Naive thymus-derived CD8-positive, alpha-beta T cell (primary cell): ENCODE data around the gene CDKAL1. TPM values are rescaled to one million over a fixed set of nuclear protein-coding genes. Genes with fewer than 3 reads are reported as not detected.

Experiments
- ATAC-seq, 2 donors: fragments of 150-1000 bp; cut with Tn5 transposase in 1 of 2; sonication (Bioruptor Pico), chemical (Tn5 transposase) in 1 of 2; 1 replicate in 1 of 2; 2 replicates in 1 of 2; pipeline ENCODE4 v1.10.0; 2021; ENCODE audit warnings: mild to moderate bottlenecking in 2 of 2, moderate library complexity in 2 of 2
- POLR2A ChIA-PET: fragments of 350-600 bp; sonication (Branson Sonifier 250); formaldehyde crosslinking; loops from one replicate; lab custom pipeline; 2021; ENCODE audit warnings: antibody characterized with exemption; lab: Charles Lee
- DNase-seq, 10 donors: peaks; one replicate each; pipeline versions ENCODE4 v3.0.0 to v3.0.0-alpha.2; 2020 to 2022
- H3K27ac Mint-ChIP-seq, 10 donors: one replicate each; pipeline ENCODE4 v1.8.0; 2020 to 2022; ENCODE audit warnings: mild to moderate bottlenecking in 10 of 10, mixed read lengths in 10 of 10, moderate library complexity in 4 of 10, inconsistent platforms in 1 of 10
- H3K27me3 Mint-ChIP-seq, 5 donors: one replicate each; pipeline ENCODE4 v1.8.0; 2021 to 2022; ENCODE audit warnings: mixed read lengths in 5 of 5
- H3K36me3 Mint-ChIP-seq, 3 donors: one replicate each; pipeline ENCODE4 v1.8.0; 2020 to 2022; ENCODE audit warnings: mixed read lengths in 3 of 3, mild to moderate bottlenecking in 2 of 3, inconsistent platforms in 1 of 3
- H3K4me1 Mint-ChIP-seq, 4 donors: one replicate each; pipeline ENCODE4 v1.8.0; 2021 to 2022; ENCODE audit warnings: mixed read lengths in 4 of 4
- H3K4me3 Mint-ChIP-seq, 10 donors: one replicate each; pipeline ENCODE4 v1.8.0; 2020 to 2022; ENCODE audit warnings: mild to moderate bottlenecking in 10 of 10, mixed read lengths in 10 of 10, moderate library complexity in 6 of 10, inconsistent platforms in 1 of 10
- H3K9me3 Mint-ChIP-seq, 9 donors: one replicate each; pipeline ENCODE4 v1.8.0; 2020 to 2022; ENCODE audit warnings: mixed read lengths in 9 of 9, mild to moderate bottlenecking in 3 of 9, inconsistent platforms in 1 of 9, moderate library complexity in 1 of 9
- polyA plus RNA-seq, 3 donors: library from polyadenylated mRNA; unstranded; fragments of 300-500 nt; fragmentation: Illumina TruSeq; gene quantifications; one replicate each; pipeline ENCODE4 v1.2.3, GENCODE V29; 2021
- total RNA-seq, 8 experiments: library from RNA in 2 of 8; stranded (reverse) in 2 of 8; gene quantifications; one replicate each; pipeline ENCODE4 v1.2.3 and lab custom pipeline; 2021 to 2026

Gene CDKAL1
- total and polyA plus RNA-seq, 5 experiments from 2014 or later, result 21.5 to 36.7 (median 29.1) TPM

DNA sequence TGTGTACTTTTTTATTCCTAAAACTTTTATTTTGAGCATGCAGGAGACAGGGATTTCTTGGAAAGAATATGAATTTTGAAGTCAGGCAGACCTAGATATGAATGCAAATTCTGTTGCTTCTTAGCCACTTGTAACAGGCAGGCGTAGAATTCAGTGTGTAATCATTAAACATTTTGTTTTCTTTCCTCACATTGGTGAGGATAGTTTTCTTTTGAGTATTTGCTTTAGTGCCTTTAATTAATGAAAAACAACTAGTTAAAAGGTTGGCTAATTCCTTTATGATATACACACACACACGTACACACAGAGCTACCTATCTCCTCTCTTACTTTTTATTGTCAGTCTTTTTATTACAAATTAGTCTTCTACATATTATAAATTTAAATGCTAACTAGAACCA is 342.3 kb downstream of the CDKAL1 start:
- DNase-seq (no peak), ATAC-seq (no peak)
- Mint-ChIP-seq H3K27me3 (no peaks in the 10 kb centered on the region), H3K27ac (no peak overlapping the region), H3K4me1 (peaks cover 0 to 8% (median 0%) of the 10 kb centered on the region in 4 donors), H3K4me3 (no peak overlapping the region), H3K36me3 (peaks cover 28 to 60% (median 40%) of the 10 kb centered on the region in 3 donors), H3K9me3 (peaks cover 0 to 21% (median 15%) of the 10 kb centered on the region in 9 donors)
- POLR2A ChIA-PET, result interaction anchor here (0.5 kb wide), 1 partner anchor 313 kb away, joined by 4 read pairs; no protein-coding TSS in a partner anchor

DNA sequence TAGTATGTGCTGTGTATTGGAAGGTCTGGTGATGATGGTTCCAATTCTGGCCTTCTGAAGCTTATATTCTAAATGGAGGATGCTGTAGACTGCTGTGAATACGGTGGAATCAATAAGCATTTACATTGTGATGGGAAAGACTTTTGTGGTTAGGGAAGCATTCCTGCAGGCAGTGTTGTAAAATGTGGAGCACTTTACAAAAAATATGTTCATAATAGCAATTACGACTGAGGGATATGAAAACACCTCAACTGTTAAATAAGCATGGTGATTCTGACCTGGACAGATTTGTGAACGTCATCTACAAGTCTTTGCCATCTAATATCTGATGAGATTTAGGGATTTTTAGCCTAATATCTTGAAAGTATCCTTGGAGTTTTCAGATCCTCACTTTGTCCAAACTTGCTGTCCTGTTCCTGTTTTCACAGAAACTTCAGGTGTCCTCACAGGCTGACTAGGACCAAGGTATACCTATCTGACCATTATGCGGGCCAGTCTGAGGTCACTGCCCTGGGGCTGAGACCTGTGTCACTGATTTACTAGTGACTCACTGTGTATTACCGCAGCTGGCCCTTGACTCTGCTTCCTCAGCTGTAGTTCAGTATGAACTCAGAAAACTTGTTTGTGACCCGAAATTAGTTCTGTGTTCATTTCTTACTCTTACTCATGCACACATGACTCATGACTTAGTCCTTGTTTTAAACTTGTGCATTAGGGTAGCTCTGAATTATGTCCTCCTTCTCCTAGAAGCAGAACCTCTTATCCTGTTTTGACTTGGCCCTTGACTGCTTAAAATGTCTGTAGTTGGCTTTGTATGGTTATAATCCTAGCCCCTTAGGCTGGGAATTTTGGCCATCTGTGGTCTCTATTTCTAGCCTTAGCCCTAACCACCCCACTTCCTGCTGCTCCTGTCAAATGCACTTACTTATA is 343.0 kb downstream of the CDKAL1 start:
- H3K9me3 Mint-ChIP-seq, result peaks cover 2 to 27% (median 20%) of the 10 kb centered on the region in 9 donors
- H3K27me3 Mint-ChIP-seq, result no peaks in the 10 kb centered on the region
- H3K4me3 Mint-ChIP-seq, result no peak overlapping the region
- peaks cover 0 to 7% (median 0%) of the 10 kb centered on the region in 4 donors for H3K4me1 Mint-ChIP-seq
- DNase-seq (no peak), ATAC-seq (no peak)
- no peak overlapping the region for H3K27ac Mint-ChIP-seq
- peaks cover 35 to 66% (median 46%) of the 10 kb centered on the region in 3 donors for H3K36me3 Mint-ChIP-seq
- POLR2A ChIA-PET, result interaction anchor here (0.5 kb wide), 1 partner anchor 314 kb away, joined by 4 read pairs; no protein-coding TSS in a partner anchor

DNA sequence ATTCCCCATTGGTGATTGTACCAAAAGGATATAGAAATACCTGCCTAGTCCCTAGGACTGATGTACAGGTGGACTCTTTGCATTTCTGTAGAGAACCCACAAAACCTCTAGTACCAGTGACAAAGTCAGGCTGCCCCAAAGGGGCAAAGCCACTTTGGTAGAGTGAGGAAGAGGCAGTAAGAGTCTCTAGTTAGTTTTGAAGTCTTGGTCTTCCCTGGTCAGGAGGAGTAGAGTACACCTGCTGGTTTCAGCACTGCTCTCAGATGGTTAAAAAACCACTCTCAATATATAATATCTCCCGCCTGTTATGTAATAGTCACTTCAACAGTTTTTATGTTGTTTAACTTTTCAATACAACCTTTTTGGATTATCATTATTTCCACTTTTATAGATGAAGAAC is 344.9 kb downstream of the CDKAL1 start:
- Mint-ChIP-seq H3K9me3 (peaks cover 5 to 44% (median 30%) of the 10 kb centered on the region in 9 donors), H3K36me3 (peaks cover 46 to 78% (median 55%) of the 10 kb centered on the region in 3 donors), H3K27ac (no peak overlapping the region), H3K4me1 (peaks cover 0 to 5% (median 0%) of the 10 kb centered on the region in 4 donors), H3K27me3 (no peaks in the 10 kb centered on the region), H3K4me3 (no peak overlapping the region)
- POLR2A ChIA-PET, result no interaction called here
- DNase-seq (no peak), ATAC-seq (no peak)

GRCh38 chr6:20879526-20879925 is 345.3 kb downstream of the CDKAL1 start:
- Mint-ChIP-seq H3K4me3 (no peak overlapping the region), H3K4me1 (peaks cover 0 to 5% (median 0%) of the 10 kb centered on the region in 4 donors), H3K36me3 (peaks cover 48 to 81% (median 59%) of the 10 kb centered on the region in 3 donors), H3K27me3 (no peaks in the 10 kb centered on the region), H3K27ac (peak overlapping the region in 1 of 10 donors; percentile 67), H3K9me3 (peaks cover 5 to 48% (median 31%) of the 10 kb centered on the region in 9 donors)
- POLR2A ChIA-PET, result no interaction called here
- ATAC-seq (no peak), DNase-seq (no peak)

DNA sequence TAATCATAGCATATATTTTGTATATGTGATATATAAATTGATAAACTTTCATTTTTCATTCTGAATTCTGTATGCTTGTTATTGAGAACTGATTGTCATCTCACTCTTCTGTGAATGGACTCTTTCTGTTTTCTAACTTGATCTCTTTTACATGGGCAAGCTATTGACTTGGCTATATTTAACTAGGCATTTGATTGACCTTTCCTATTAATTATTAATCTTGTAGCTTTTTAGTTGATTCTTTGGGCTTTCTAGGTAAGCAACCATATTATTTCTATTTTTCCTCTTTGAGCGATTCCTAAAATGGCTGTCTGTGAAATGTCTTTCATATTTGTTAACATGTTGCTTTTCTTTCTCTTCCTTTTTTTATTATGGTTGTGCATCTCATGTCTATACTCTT is 347.1 kb downstream of the CDKAL1 start:
- H3K4me1 Mint-ChIP-seq, result peaks cover 0 to 5% (median 0%) of the 10 kb centered on the region in 4 donors
- POLR2A ChIA-PET, result no interaction called here
- DNase-seq (no peak), ATAC-seq (no peak)
- H3K27me3 Mint-ChIP-seq, result no peaks in the 10 kb centered on the region
- H3K4me3 Mint-ChIP-seq, result no peak overlapping the region
- H3K27ac Mint-ChIP-seq, result no peak overlapping the region
- peaks cover 18 to 67% (median 40%) of the 10 kb centered on the region in 9 donors for H3K9me3 Mint-ChIP-seq
- peaks cover 53 to 88% (median 76%) of the 10 kb centered on the region in 3 donors for H3K36me3 Mint-ChIP-seq

- POLR2A ChIA-PET, result no interaction called here
- ATAC-seq (no peak), DNase-seq (no peak)
- Mint-ChIP-seq H3K27me3 (no peaks in the 10 kb centered on the region), H3K27ac (no peak overlapping the region), H3K36me3 (peaks cover 53 to 83% (median 78%) of the 10 kb centered on the region in 3 donors), H3K4me1 (peaks cover 0 to 5% (median 0%) of the 10 kb centered on the region in 4 donors), H3K4me3 (no peak overlapping the region), H3K9me3 (peaks cover 20 to 72% (median 40%) of the 10 kb centered on the region in 9 donors)
Measured at GRCh38 chr6:20882014-20882413, 347.8 kb downstream of the CDKAL1 start.

- Mint-ChIP-seq H3K27ac (no peak overlapping the region), H3K4me1 (peaks cover 0 to 3% (median 0%) of the 10 kb centered on the region in 4 donors), H3K4me3 (no peak overlapping the region), H3K27me3 (no peaks in the 10 kb centered on the region), H3K36me3 (peaks cover 37 to 76% (median 61%) of the 10 kb centered on the region in 3 donors), H3K9me3 (peaks cover 22 to 73% (median 41%) of the 10 kb centered on the region in 9 donors)
- POLR2A ChIA-PET, result no interaction called here
- DNase-seq, result no peak
- ATAC-seq, result no peak
Measured at GRCh38 chr6:20885076-20885475, 350.8 kb downstream of the CDKAL1 start.

GRCh38 chr6:20891161-20891560 is 356.9 kb downstream of the CDKAL1 start:
- POLR2A ChIA-PET, result no interaction called here
- peaks cover 0 to 7% (median 1%) of the 10 kb centered on the region in 4 donors for H3K4me1 Mint-ChIP-seq
- DNase-seq, result no peak
- H3K27ac Mint-ChIP-seq, result no peak overlapping the region
- no peaks in the 10 kb centered on the region for H3K27me3 Mint-ChIP-seq
- peaks cover 21 to 47% (median 38%) of the 10 kb centered on the region in 3 donors for H3K36me3 Mint-ChIP-seq
- ATAC-seq, result no peak
- H3K9me3 Mint-ChIP-seq, result peaks cover 9 to 25% (median 17%) of the 10 kb centered on the region in 9 donors
- no peak overlapping the region for H3K4me3 Mint-ChIP-seq

DNA sequence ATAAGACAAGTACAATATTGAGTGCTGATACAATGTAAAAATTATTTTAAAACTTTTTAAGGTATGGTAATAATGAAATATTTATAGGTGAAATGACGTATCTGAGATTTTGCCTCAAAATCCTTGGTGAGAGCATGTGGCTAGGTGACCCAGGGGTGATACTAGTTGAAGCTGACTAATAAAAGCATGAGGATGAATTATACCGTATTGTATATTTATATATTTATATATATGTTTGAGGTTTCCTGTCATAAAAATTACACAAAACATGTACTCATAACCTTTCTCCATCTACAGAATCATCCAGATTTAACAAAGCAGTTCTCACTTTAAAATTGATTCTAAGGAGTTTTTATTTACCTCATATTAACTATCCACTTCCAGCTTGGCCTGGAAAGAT is 358.1 kb downstream of the CDKAL1 start:
- H3K4me1 Mint-ChIP-seq, result peaks cover 0 to 7% (median 1%) of the 10 kb centered on the region in 4 donors

DNA sequence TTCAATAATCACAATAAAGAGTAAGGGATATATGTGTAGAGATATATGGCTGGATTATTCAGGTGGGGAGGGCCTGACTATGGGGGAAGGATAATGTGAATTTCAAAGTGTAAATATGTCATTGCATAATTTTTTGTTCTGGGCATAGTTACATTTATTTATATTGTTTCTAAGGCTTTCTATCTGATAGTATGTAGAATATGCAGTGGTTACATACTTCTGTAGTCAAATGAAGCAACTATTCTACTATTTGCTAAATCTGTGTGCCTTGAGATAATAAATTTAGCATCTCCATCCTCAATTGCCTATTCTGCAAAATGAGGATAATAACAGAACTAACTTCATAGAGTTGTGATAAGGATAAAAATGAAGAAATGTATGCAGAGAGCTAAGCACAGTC is 359.2 kb downstream of the CDKAL1 start:
- DNase-seq, result no peak

More for the DNA sequence above, 358.1 kb downstream of the CDKAL1 start:
- H3K27me3 Mint-ChIP-seq, result no peaks in the 10 kb centered on the region
- DNase-seq (no peak), ATAC-seq (no peak)
- H3K4me3 Mint-ChIP-seq, result no peak overlapping the region
- no peak overlapping the region for H3K27ac Mint-ChIP-seq
- H3K9me3 Mint-ChIP-seq, result peaks cover 5 to 13% (median 11%) of the 10 kb centered on the region in 9 donors
- H3K36me3 Mint-ChIP-seq, result peaks cover 25 to 52% (median 33%) of the 10 kb centered on the region in 3 donors
- POLR2A ChIA-PET, result no interaction called here

GRCh38 chr6:20900389-20901160 is 366.3 kb downstream of the CDKAL1 start:
- Mint-ChIP-seq H3K4me3 (no peak overlapping the region), H3K9me3 (peaks cover 2 to 31% (median 13%) of the 10 kb centered on the region in 9 donors), H3K4me1 (no peaks in the 10 kb centered on the region), H3K27ac (no peak overlapping the region), H3K36me3 (peaks cover 36 to 65% (median 39%) of the 10 kb centered on the region in 3 donors), H3K27me3 (no peaks in the 10 kb centered on the region)
- ATAC-seq (no peak), DNase-seq (no peak)
- POLR2A ChIA-PET, result no interaction called here

More for the DNA sequence above, 359.2 kb downstream of the CDKAL1 start:
- Mint-ChIP-seq H3K4me1 (peaks cover 0 to 6% (median 1%) of the 10 kb centered on the region in 4 donors), H3K36me3 (peaks cover 25 to 52% (median 34%) of the 10 kb centered on the region in 3 donors), H3K27ac (no peak overlapping the region), H3K4me3 (no peak overlapping the region), H3K9me3 (peaks cover 0 to 13% (median 8%) of the 10 kb centered on the region in 9 donors), H3K27me3 (no peaks in the 10 kb centered on the region)
- ATAC-seq, result no peak
- POLR2A ChIA-PET, result no interaction called here

DNA sequence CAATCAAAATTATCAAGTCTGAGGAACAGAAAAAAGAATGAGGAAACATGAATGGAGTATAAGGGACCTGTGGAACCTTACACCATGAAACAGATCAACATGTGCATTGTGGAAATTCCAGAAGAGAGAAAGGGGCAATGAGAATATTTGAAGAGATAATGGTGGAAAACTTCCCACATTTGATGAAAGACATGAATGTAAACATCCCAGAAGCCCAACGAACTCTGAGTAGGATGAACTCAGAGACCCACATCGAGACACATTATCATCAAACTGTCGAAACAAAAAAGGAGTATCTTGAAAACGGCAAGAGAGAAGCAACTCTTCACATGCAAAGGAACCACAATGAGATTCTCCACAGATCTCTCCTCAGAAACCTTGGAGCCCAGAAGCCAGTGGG is 371.1 kb downstream of the CDKAL1 start:
- POLR2A ChIA-PET, result no interaction called here
- H3K27ac Mint-ChIP-seq, result peak overlapping the region in 1 of 10 donors; percentile 33
- H3K4me1 Mint-ChIP-seq, result no peaks in the 10 kb centered on the region
- peaks cover 0 to 29% (median 11%) of the 10 kb centered on the region in 9 donors for H3K9me3 Mint-ChIP-seq
- ATAC-seq (no peak), DNase-seq (no peak)
- no peaks in the 10 kb centered on the region for H3K27me3 Mint-ChIP-seq
- H3K4me3 Mint-ChIP-seq, result no peak overlapping the region
- H3K36me3 Mint-ChIP-seq, result peaks cover 20 to 53% (median 41%) of the 10 kb centered on the region in 3 donors
